Activated CD4-positive, alpha-beta T cell treated with anti-CD3 and anti-CD28 coated beads for 48 hours (primary cell): ENCODE measurements around the gene SPEF2.
A peak's percentile ranks its signal among the peaks of the same experiment; 100 is the strongest.
"Not testable (repeated sequence)": the region's sequence is repeated elsewhere in the genome, so short reads cannot be mapped to it uniquely, and the experiment has no call there.

ENCODE experiments used
- DNase-seq: peaks from one replicate; pipeline ENCODE4 v3.0.0-alpha.2; 2020

Gene SPEF2

DNA sequence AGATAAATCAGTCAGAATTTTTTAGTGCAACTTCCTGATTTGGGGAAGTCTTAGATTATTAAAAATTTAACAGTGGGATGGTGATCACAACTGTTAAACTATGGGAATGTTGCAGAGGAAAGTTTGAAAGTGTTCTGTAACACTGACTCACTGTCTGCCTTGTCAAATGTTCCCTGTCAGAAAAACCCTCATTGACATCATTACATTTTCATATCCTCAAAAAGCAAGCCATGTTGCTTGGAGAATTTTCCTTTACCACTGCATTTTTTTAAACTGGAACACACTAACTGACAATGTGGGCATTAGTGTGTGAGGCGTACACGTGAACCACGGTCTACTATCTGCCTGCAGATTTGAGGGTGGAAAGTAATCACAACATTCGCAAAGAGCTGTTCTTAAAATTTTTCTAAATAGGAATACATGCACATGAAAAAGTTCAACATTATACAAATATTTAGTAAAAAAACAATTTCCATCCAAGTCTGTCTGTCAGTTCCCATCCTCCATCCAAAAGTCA is 210.5 kb downstream of the SPEF2 start:
- DNase-seq: no peak

DNA sequence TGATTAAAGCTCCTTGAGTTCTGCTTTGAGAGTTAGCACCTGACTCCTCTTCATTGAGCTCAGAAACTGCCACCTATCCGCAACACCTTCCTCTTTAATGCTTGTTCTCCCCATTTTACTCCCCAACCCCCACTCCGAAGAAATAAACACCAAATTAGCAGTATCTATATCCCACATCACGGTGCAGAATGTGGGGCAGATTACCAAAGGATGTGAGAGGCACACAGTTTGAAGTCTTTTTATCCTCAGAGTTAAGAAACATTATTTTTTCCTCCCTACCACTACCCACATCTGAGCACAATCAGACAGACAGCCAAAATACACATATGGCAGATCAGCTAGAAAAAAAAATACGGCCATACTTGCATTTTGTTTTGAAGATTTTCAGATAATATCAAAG is 212.9 kb downstream of the SPEF2 start:
- DNase-seq: no peak

DNA sequence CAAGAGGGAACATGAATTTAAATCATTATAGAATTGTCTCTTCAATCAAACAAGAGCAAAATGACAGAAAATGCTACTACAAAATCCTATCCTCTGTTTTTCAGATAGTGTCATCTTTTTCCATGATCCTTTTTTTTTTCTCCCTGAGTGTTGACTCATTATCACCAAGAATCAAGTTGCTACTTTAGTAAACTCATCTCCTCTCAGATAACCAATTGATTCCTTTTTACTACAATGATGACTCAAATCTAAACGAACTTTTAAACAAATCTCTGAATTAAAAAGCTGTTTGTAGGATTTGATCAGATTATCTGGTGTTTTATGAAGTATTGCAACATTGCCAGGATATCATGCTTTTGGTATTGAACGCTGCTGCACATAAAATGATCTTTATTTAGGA is 215.1 kb downstream of the SPEF2 start:
- no peak for DNase-seq

DNA sequence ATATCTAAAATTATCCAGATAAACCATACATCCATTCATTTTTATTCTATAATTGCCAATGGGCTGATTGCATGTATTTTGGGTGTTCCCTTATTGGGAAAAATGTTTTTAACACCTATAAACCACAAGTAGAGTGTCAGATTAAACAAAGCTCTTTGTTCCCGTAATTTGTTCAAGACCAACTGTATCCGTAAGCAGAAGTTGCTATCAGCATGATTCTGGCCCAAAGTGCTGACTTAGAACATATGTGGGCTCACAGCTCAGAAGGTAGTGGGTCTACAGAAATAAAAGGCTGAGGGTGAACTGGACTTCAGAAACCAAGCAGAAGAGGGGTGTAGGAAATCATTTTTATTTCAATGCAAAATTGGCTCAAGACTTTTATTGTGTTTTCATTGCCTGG is 215.6 kb downstream of the SPEF2 start:
- DNase-seq: no peak

DNA sequence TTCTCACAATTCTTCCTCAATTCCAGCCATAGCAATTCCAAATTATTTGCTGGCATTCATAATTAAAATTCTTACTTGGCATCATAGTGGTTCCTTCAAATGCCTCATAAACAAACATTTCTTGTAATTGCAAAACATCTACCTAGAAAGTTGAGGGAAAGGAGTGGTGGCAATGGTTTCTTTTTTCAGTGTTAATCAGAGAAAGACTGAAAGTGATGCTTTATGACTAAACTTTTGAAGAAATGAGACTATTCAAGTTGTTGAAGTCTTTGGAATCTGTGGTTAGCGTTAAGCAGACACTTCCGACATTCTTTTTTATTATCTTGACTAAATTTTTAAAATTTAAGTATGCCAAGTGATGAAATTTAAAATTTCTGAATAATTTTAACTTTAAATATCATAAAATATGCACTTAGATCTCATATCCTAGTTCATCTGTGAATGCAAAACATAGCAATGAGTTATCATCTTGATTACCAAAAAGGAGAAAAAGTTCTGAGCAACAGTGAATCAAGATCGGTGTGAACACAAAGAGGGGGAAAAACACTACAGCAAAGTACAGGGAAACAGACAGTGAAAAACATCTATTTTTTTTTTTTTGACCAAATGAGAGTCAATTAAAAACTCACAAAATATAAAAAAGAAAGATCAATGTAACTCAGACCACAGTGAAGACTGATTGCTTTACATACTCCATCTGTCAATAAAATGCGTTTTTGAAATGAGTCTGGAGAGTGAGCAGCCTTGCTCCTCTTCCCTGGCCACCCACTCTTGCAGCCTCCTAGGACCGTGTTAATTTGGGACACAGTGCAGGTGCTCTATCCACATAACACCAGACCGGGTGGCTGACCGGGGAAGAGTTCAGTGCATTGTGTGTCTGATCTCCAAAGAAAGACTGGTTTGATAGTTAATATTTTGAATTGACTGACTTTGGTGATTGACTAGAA is 218.4 kb downstream of the SPEF2 start:
- no peak for DNase-seq

DNA sequence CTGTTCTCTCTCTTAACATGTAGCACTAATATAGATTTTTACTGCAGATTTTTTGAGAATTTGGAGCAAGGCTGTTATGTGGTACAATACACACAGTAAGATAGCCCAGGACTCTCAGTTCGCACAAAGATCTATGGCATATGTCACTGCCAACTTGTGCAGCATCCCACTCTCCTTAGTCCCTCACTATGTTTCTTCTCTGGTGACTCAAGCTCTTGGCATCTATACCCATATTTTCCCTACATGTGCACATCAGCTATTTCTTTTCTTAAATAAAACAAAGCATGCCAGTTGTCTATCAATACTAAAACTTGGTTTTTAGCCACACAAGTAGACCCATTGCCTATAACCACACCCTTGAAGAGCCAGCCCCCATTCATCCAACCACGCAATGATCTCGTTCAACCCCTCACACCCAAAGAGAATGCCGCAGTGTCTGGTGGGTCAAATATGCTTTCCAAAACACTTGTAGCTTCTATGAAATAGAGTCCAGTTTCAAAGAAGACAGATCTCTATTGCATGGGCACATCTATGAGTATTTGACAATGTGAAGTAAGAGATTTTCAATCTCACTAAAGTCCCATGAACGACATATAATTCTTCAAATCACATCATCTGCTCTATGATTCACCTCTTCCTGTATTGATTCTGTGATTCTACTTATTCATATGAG is 220.8 kb downstream of the SPEF2 start:
- peak; percentile 68 for DNase-seq

DNA sequence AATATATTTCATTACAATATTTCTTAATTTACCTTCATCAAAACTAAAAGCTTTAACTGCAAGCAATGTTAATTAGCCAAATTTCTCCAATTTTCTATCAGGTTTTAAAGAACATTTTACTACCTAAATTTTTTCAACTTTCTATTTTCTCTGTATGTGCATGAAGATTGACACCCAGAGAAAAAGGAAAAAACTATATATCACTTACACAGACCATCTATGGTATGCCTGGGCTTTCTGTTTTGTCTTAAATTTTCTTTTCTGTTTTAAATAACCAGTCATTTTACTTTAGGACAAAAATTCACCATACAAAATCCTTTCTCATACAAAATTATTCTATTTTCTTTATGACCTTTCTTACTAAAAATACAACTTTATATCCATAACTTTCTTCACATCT is 225.2 kb downstream of the SPEF2 start:
- DNase-seq: no peak

DNA sequence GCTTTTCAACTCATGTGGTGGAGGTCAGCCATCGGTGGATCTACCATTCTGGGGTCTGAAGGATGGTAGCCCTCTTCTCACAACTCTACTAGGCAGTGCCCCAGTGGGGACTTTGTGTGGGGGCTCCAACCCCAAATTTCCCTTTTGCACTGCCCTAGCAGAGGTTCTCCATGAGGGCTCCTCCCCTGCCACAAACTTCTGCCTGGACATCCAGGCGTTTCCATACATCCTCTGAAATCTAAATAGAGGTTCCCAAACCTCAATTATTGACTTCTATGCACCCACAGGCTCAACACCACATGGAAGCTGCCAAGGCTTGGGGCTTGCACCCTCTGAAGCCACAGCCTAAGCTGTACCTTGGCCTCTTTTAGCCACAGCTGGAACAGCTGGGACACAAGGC is 227.8 kb downstream of the SPEF2 start:
- DNase-seq: not testable (repeated sequence)

DNA sequence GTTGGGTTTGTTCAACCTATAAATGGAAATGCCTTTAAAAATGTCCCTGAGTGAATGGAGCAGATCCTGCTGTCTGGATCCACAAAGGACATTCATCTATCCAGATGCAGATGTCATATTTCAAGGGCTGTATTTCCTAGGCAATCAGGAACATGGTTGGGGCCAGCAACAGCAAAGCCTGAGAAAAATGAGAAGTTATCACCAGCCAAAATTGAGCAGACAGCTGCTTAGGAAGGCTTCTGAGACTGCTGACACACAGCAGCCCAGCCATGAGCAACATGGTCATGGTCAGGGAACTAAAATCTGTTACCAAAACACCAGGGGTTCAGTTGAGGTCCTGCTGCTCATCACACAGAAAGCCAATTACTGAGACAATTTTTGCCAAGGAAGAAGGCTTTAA is 229.8 kb downstream of the SPEF2 start:
- DNase-seq: no peak

DNA sequence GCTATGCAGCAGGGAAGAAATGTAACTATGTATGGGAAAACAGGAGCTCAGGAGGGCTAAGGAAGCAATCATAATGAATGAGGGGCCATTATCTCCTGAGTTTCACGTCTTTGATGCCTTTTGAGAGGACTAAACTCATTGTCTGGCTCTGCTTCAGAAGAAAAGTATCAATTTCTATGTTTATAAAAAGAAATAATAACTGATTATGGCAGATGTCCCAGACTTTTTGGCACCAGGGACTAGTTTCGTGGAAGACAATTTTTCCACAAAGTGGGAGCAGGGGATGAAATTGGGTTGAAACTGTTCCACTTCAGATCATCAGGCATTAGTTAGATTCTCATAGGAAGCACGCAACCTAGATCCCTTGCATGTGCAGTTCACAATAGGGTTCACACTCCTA is 230.3 kb downstream of the SPEF2 start:
- no peak for DNase-seq

DNA sequence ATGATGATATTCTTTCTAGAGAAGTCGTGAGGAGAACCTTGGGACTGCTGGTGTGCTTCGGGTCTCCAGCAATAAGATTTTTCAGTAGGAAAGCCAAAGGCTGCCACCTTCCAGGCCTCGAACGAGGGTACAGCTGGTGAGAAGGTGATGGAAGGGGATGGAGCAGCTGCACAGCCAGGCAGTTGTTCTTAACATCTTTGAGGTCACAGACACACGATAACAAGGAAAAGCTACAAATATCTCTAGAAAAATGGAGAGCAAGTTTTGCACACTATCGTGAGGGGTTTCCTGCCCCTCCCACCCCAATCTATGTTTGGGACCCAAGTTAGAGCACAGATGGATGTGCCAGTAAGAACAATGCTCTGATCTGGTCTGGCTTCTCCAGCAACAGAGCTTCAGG is 232.2 kb downstream of the SPEF2 start:
- DNase-seq: no peak

DNA sequence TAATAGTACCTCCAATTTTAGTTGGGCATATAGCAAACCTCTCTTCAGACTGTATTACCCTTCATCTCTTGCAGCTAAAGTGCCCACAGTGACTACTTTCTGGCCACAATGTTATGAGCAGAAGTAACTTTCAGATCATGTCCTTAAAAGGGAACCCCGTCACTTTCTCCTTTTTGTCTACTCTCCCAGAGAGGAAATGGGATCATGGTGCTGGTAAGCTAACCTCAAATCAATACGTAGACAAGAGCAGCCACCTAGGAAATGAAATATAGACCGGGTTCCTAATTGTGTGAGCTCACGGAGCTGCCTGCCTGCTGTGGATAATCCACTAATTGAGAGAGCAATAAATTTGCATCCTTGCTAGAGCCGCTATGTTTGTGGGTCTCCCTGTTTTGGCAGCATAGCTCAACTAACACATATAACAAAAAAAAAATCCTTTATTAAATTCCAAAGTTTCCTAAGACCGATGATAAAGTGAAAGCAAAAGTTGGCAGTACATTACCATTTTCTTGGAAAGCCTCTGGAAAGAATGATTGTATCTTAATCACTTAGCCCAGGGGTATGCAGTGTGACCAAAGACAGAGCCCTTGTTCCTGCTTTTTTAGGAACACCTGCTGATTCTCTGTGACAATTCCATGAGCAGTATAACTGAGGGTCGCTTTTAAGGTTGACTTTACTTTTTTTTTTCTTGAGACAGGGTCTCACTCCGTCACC is 233.5 kb downstream of the SPEF2 start:
- DNase-seq: no peak

DNA sequence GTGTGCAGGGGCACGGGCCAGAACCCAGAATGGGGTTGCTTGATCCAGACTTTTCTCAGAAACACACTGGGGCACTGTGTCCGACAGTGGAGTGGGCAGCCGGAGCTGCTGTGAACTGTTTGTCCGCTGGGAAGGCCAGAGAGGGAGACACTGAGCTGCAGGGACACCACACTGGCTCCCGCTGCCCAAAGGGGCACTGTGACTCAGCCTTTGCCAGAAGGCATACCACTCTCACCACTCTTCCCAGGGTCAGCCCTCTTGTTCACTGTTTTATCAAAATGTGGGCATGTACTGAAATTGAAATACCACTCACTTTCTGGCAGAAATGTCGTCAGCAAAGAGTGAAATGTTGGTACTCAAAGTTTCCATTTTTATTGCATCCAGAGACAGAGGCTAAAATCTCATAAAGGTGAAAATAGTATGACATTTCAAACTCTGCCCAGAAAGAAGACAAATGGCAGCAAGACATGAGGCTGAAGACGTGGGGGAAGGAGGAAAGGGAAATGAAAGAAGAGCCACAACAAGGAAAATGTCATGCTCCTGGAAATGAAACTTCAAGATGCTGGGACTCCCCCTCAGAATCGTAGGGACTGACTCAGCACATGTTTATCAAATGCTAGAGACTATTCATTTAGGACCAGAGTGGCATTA is 234.5 kb downstream of the SPEF2 start:
- DNase-seq: peak; percentile 65

DNA sequence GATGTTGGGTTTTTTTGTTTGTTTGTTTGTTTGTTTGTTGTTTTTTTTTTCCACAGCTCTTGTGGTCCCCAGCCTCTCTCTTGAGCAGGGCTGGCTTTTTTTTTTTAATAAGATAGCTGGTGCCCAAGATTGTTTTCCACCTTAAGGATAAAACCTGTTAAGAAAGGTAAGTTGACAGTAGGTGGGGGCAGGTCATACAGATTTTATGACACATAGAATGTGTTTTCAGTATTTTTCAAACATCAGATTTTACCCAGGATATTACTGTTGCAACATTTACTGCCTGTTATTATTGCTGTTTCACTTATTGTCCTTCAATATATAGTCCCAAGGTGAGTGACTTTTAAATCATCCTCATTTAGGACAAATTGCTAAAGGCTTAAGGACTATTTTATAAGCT is 235.1 kb downstream of the SPEF2 start:
- no peak for DNase-seq

DNA sequence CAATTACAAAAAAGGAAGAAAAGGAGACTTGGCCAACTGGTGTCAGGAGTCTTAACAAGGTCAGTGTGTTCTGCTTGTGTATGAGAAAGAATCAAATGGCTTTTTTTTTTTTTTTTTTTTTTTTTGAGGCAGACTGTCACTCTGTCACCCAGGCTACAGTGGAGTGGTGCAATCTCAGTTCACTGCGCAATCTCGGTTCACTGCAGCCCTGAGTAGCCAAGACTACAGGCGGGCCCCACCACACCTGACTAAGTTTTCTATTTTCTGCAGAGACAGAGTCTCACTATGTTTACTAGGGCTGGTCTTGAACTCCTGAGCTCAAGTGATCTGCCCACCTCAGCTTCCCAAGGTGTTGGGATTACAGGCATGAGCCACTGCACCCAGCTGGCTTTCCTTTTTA is 236.0 kb downstream of the SPEF2 start:
- peak; percentile 78 for DNase-seq

DNA sequence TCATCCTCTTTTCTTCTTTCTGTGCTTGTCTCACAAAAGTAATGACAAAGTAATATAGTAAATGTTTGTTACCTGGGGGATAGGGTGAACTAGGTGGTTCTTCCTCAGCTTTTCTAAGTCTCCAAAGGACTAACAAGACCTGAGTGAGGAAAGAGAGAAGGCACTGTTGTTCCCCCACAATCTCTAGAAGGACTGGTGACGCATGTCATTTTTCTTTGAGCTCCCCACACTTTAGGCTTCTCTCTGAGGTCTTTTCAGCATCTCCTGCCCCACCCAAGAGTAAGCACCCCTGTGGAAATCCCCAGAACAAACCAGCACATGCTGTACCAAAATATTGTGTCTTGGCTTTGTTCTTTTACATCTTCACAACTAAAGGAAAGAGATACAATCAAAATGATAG is 236.6 kb downstream of the SPEF2 start:
- peak; percentile 66 for DNase-seq

DNA sequence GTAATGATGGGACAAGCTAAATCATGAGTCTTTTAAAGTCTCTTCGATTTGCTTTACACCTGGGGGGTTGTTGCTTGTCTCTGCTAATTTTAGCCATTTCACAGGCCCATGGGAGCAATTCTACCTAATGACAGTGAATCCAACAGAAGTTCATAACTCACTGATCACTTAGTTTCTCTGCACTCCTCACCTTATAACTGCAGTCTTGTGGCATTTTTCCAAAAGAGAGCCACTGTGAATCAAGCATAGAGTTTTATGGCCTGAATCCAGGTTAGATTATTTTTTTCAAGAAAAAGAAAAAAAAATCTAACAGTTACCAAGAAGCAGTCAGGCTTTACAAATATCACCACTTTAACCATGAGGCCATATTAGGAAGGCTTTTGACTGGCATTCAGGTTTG is 237.5 kb downstream of the SPEF2 start:
- DNase-seq: no peak

DNA sequence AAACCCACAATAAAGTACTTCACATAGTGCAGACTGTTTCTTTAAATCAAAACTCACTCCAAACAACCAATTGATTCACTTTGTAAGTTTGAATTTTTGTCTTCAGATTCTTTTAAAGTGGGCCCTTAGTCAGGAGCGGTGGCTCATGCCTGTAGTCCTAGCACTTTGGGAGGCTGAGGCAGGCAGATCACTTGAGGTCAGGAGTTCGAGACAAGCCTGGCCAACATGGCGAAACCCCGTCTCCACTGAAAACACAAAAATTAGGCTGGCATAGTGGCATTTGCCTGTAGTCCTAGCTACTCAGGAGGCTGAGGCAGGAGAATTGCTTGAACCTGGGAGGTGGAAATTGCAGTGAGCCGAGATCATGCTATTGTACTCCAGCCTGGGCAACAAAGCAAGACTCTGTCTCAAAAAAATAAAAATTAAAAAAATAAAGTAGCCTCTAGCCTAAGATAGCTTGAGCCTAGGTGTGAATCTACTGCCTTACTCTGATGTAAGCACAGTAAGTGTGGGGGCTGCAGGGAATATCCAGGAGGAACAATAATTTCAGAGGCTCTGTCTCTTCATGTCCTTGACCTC is 238.6 kb downstream of the SPEF2 start:
- DNase-seq: not testable (repeated sequence)

DNA sequence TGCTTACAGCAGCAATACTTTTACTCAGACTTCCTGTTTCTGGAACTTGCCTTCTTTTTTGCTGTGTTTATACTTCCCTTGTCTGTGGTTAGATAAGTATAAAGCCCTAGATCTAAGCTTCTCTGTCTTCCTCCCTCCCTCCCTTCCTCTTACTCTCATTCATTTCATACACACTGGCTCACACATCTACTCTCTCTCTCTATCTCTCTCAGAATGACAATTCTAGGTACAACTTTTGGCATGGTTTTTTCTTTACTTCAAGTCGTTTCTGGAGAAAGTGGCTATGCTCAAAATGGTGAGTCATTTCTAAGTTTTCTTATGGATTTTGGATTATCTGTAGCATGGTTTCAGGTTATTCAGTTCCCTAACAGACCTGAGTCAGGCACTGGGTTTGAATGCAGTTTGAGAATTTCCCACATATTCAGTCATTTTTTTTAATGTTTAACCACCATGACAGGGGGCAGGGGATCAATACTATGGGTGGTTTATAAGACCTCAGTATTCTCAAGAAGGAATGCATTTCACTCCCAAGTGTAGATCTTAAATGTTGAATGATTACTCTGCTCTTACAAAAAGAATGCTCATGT is 239.2 kb downstream of the SPEF2 start, which contains the start of gene IL7R:
Gene IL7R (plus strand): TSS at position 127 of the 587 bp plus-strand sequence. CDS start 87 bp downstream, at position 214.
- no peak for DNase-seq

DNA sequence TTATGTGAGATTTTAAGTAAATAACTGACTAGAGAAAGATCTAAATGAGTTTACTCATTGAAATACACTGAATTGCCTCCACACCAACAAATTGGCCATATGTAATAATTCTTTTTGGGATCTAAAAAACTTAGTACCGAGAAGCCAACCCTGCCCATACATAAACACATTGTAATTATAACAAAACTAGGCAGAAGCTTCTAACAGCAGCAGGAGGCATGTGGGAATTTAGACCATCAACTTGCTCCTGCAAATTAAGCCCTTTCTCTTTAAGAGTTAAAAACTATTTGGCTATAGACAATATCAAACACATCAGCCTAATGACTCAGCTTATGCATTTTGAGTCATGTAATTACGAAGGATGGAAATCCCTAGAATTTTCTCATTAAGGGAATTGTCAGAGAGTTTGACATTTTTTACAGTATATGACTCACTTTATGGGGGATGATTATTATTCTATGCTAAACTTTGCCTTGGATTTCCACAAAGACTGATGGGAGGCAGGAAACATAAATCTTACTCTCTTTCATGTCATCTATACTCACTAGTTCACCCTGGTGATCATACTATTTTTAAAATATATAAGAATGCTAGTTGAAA is 240.0 kb downstream of the SPEF2 start:
- no peak for DNase-seq

DNA sequence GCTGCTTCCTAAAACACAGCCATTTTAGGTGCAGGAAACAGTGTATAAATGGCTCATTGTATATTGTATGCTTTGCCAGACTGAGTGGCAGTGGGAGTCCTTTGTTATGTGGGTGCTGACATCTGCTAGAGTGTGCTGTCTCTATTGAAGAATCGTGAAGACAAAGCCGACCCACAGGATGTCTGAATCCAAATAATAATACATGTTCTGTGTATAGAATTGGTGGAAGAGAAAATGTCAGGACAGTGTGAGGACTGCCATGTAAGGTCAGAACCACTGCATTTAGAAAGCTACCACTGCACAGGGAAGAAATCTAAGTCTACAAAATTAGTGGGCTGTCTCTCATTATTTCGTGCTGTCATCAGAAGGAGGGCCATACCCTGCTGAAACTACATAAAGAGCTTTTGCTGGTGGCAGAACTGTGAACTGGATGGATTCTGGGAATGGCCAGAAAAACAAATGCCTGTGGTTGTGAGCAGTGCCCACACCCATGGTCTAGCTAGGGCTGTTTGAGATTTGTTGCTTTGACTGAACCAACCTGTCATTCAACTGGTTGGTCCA is 241.5 kb downstream of the SPEF2 start:
- DNase-seq: no peak
